Suppressor macrophage treated with lipopolysaccharide for 4 hours (primary cell): Measurements from ENCODE around the gene NRG3.

Experiments used
- DNase-seq: peaks from one replicate; pipeline ENCODE4 v3.0.0-alpha.2; 2020

Gene NRG3

GRCh38 chr10:82236084-82236731 lies 361.2 kb downstream of the NRG3 start:
- DNase-seq, result no peak

GRCh38 chr10:82238291-82238690 lies 363.3 kb downstream of the NRG3 start:
- DNase-seq, result no peak

- no peak for DNase-seq
Measured at GRCh38 chr10:82240408-82240807, 365.4 kb downstream of the NRG3 start.

DNA sequence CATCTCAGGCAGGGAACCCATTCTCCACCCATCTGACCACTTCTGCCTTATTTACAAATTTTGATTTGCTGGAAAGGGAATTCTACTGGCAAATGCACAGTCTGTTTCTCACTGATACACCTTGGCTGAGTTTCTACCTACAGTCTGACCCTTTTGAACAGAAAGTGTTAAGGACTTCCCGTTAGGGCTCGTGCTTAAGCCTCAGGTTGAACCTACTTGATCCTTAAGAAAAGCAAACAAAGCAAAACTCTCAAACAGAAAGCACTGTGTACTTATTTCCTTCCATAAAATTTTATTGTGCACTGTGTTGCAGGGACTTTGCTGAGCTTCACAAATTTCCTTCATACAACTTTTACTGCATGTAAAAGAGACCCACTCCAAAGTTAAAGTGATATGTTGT lies 367.8 kb downstream of the NRG3 start:
- no peak for DNase-seq

DNA sequence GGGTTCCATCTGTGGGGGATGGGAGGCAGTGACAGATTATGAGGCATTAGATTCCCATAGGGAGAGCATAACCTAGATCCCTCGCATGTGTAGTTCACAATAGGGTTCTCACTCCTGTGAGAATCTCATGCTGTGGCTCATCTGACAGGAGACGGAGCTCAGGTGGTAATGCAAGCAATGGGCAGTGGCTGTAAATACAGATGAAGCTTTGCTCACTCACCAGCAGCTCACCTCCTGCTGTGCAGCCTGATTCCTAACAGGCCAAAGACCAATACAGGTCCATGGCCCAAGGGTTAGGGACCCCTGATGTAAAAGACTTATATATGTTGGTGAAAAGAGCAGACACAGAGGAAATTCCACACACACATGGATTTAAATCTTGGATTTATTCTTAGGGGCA lies 370.2 kb downstream of the NRG3 start:
- DNase-seq, result no peak

GRCh38 chr10:82245906-82246560 lies 371.0 kb downstream of the NRG3 start:
- no peak for DNase-seq

GRCh38 chr10:82249141-82249540 lies 374.1 kb downstream of the NRG3 start:
- DNase-seq, result no peak

DNA sequence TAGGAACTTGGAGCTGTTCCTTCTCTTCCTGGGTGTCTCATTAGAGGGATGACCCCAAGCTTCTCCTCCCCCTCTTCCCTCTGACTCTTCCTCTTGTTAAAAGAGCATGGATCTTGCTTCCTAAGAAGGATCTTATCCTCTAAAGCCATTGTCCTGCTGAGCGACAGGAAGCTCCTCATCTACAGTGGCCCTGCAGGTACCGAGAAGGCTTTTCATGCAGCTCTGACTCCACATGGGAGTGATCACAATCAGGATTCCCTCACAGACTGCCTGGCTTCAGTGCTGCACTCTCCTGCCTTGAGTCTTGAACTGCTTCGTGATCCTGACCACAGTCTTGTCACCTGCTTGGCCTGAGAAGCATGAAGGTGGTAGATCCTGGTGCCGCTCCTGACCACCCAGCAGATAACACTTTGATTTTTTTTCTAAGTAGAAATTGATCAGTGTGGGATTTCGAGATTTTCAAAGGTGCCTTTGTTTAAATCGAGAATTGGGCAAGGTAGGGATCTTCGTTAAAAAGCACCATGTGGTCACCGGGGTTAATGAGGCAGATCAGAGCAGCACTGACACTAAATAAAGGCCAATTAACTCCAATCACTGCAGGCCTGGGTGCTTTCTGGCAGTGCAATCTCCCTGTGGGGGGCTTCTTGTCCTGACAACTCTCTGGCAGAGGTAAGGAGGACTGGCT lies 376.4 kb downstream of the NRG3 start:
- DNase-seq, result no peak

- no peak for DNase-seq
Measured at GRCh38 chr10:82252081-82252480, 377.1 kb downstream of the NRG3 start.

DNA sequence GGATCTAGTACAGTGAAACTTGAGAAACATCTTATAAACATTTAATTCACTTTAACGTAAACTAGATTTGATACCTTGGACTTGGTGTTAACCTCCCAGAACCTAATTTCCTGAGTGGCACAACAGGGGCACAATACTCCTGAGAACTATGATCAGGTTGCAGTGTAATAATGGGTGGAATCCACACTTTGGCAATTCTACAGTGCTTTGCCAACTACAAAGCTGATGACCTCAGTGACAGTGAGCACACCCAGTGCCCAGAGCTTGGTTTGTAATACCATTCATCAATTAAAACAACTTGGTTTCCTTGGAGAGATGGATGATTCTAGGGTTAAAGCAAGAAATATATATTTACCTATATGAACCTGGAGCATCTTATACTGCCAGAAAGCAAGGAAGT lies 379.2 kb downstream of the NRG3 start:
- no peak for DNase-seq

DNA sequence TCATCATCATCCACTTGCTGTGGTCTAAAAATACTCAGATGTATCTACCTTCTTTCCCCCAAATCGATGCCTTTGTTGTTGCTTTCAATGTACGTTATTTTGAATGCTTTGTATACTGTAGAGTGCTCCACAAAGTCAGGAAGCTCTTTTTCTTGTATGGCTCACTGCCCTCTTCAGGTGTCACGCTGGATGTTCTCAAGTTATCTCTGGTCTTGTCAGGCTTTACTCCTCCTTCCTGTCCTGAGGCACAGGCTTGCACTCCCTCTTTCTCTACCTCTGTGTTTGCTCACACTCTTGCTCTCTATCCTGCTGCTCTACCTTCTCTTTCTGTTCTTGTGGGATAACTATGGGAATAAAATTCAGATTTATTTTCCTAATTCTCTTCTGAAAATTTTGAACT lies 381.3 kb downstream of the NRG3 start:
- no peak for DNase-seq

GRCh38 chr10:82266438-82266837 lies 391.4 kb downstream of the NRG3 start:
- DNase-seq, result no peak

- DNase-seq, result no peak
Measured at GRCh38 chr10:82267014-82267413, 392.0 kb downstream of the NRG3 start.

- no peak for DNase-seq
Measured at GRCh38 chr10:82267465-82267864, 392.5 kb downstream of the NRG3 start.

DNA sequence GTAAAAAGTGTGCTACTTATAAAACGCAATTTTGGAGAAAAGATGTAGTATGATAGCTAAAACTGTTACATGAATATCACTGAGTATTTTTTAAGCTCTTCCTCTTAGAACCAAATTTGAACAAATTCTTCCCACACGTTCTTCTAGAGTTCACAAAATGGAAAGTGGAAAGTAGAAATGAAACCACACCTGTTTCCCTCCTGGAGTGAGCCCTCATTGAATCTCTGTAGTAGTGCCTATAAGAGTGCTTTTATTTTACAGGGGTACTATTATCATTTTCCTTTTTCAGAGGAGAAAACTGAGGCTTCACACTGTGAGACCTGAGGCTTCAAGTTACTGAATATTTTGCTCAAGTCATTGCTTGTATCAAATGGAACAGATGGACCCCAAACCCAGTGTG lies 393.0 kb downstream of the NRG3 start:
- no peak for DNase-seq

DNA sequence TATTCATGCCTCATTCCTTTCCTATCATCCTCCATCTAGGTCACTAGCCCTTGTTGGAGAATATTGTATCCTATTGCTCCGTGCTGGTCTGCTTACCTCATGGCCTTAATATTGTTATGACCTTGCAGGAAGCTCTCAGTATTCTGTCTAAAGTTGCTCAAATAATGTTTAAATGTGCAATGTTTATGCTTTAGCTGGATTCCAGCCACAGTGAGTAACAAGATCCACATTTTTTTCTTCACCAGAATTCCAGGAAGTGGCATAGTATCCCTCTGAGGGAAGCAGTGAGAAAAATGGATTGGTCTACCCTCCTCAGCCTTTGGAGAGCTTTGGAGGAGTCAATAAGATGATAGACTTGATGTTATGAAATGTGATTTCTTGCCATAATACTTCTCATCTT lies 402.6 kb downstream of the NRG3 start:
- DNase-seq, result no peak

- no peak for DNase-seq
Measured at GRCh38 chr10:82278401-82279182, 403.6 kb downstream of the NRG3 start.

- no peak for DNase-seq
Measured at GRCh38 chr10:82282782-82283456, 407.9 kb downstream of the NRG3 start.

- DNase-seq, result no peak
Measured at GRCh38 chr10:82284180-82284579, 409.2 kb downstream of the NRG3 start.

- no peak for DNase-seq
Measured at GRCh38 chr10:82288461-82288881, 413.5 kb downstream of the NRG3 start.

- DNase-seq, result no peak
Measured at GRCh38 chr10:82289945-82290344, 415.0 kb downstream of the NRG3 start.

- DNase-seq, result no peak
Measured at GRCh38 chr10:82294874-82295378, 419.9 kb downstream of the NRG3 start.

- no peak for DNase-seq
Measured at GRCh38 chr10:82308641-82309040, 433.6 kb downstream of the NRG3 start.
